Stimulated activated CD8-positive, alpha-beta memory T cell treated with anti-CD3 and anti-CD28 coated beads, Interleukin-15, amount 100 ng/mL, for 1 hour (primary cell): ENCODE measurements around the gene PPM1N.

ENCODE experiments used
- DNase-seq: peaks from one replicate; pipeline ENCODE4 v3.0.0-alpha.2; 2020; ENCODE audit warnings: low read depth

Gene PPM1N

GRCh38 chr19:45498411-45499195 lies at the start of gene PPM1N:
Gene PPM1N (plus strand): TSS chr19:45498443. CDS start chr19:45498473, 30 bp downstream.
- DNase-seq, result no peak

GRCh38 chr19:45448887-45449299 lies 49.4 kb upstream of the PPM1N start:
- DNase-seq, result no peak

- no peak for DNase-seq
Measured at GRCh38 chr19:45450012-45450333, 48.3 kb upstream of the PPM1N start.

GRCh38 chr19:45451131-45451849 lies 47.0 kb upstream of the PPM1N start:
- DNase-seq, result no peak

- no peak for DNase-seq
Measured at GRCh38 chr19:45451850-45452387, 46.3 kb upstream of the PPM1N start.

- no peak for DNase-seq
Measured at GRCh38 chr19:45455707-45456499, 42.3 kb upstream of the PPM1N start.

- no peak for DNase-seq
Measured at GRCh38 chr19:45456500-45456815, 41.8 kb upstream of the PPM1N start.

GRCh38 chr19:45457776-45458175 lies 40.5 kb upstream of the PPM1N start:
- no peak for DNase-seq

- no peak for DNase-seq
Measured at GRCh38 chr19:45460807-45461347, 37.4 kb upstream of the PPM1N start.

GRCh38 chr19:45462174-45462573 lies 36.1 kb upstream of the PPM1N start:
- no peak for DNase-seq

- DNase-seq, result no peak
Measured at GRCh38 chr19:45463241-45463640, 35.0 kb upstream of the PPM1N start.

GRCh38 chr19:45464274-45464673 lies 34.0 kb upstream of the PPM1N start:
- DNase-seq, result no peak

GRCh38 chr19:45464852-45465441 lies 33.3 kb upstream of the PPM1N start:
- no peak for DNase-seq

GRCh38 chr19:45467115-45467455 lies 31.2 kb upstream of the PPM1N start:
- no peak for DNase-seq

GRCh38 chr19:45467456-45468158 lies 30.6 kb upstream of the PPM1N start, which contains the start of gene FOSB:
Gene FOSB (plus strand): TSS chr19:45467996. CDS start chr19:45468587, 591 bp downstream.
- DNase-seq, result peak; percentile 90

- no peak for DNase-seq
Measured at GRCh38 chr19:45468159-45468651, 30.0 kb upstream of the PPM1N start.

- DNase-seq, result no peak
Measured at GRCh38 chr19:45468803-45469131, 29.5 kb upstream of the PPM1N start.

GRCh38 chr19:45469132-45469944 lies 28.9 kb upstream of the PPM1N start:
- DNase-seq, result peak; percentile 71

GRCh38 chr19:45469945-45470761 lies 28.1 kb upstream of the PPM1N start:
- no peak for DNase-seq

GRCh38 chr19:45470762-45471081 lies 27.5 kb upstream of the PPM1N start:
- DNase-seq, result no peak
